ENCODE data around the gene TMEM135.
"Not testable (repeated sequence)": the region's sequence is repeated elsewhere in the genome, so short reads cannot be mapped to it uniquely, and the experiment has no call there.

The TMEM135 gene

DNA sequence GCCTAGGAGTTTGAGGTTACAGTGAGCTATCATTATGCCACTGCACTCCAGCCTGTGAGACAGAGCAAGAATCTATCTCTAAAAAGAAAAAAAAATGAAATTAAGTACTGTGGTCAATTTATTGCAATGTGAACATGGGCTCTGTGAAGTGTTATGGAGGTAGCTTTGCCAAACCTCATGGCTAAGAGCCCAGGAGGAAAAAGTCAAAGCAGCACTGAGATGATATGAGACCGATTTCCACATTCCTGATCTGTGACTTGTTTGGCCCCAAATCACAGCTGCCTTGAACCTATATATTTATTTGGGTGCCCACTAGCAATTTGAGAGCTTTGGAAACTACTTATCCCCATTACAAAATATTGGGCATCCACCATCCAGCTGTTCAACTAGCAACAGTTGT, 29.8 kb upstream of the TMEM135 start:
- FAIRE-seq (no peak), DNase-seq (ENCODE audit: insufficient read length, low spot score) (no peak)
- TF ChIP-seq POLR2A (IDR thresholded peaks at IDR 0.05; ENCODE audit: low read depth, low read length), result no peak

GRCh38 chr11:87012089-87012488, 25.6 kb upstream of the TMEM135 start:
- no peak for FAIRE-seq

DNA sequence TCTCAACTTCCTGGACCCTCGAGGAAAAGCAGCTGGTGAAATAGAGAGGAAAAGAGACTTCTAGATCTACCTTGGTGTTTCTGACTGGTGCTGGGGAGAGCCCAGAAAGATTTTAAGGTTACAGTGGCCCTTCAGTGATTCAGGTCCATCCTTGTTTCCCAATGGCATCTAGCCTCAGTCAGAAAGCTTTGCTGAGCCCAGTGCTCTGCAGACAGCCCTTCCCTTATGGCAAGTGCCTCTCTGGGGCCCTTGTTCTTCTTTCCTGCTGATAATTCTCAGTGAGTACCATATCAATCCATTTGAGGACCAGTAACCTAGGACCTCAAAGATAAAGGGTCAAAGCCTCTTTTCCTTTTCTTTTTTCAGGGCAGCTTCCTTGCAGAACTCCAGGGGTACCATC, 25.1 kb upstream of the TMEM135 start:
- FAIRE-seq (no peak), DNase-seq (ENCODE audit: insufficient read length, low spot score) (no peak)
- no peak for TF ChIP-seq POLR2A (IDR thresholded peaks at IDR 0.05; ENCODE audit: low read depth, low read length)

More at GRCh38 chr11:87012089-87012488, 25.6 kb upstream of the TMEM135 start:
- TF ChIP-seq POLR2A (IDR thresholded peaks at IDR 0.05; ENCODE audit: low read depth, low read length), result no peak
- no peak for DNase-seq (ENCODE audit: insufficient read length, low spot score)

GRCh38 chr11:87013912-87014825, 23.6 kb upstream of the TMEM135 start:
- FAIRE-seq (no peak), DNase-seq (ENCODE audit: insufficient read length, low spot score) (no peak)
- TF ChIP-seq POLR2A (IDR thresholded peaks at IDR 0.05; ENCODE audit: low read depth, low read length), result no peak

GRCh38 chr11:87015645-87016044, 22.1 kb upstream of the TMEM135 start:
- no peak for TF ChIP-seq POLR2A (IDR thresholded peaks at IDR 0.05; ENCODE audit: low read depth, low read length)
- FAIRE-seq (no peak), DNase-seq (ENCODE audit: insufficient read length, low spot score) (no peak)

- no peak for DNase-seq (ENCODE audit: insufficient read length, low spot score)
- no peak for FAIRE-seq
- TF ChIP-seq POLR2A (IDR thresholded peaks at IDR 0.05; ENCODE audit: low read depth, low read length), result no peak
Measured at GRCh38 chr11:87019613-87020271, 18.0 kb upstream of the TMEM135 start.

DNA sequence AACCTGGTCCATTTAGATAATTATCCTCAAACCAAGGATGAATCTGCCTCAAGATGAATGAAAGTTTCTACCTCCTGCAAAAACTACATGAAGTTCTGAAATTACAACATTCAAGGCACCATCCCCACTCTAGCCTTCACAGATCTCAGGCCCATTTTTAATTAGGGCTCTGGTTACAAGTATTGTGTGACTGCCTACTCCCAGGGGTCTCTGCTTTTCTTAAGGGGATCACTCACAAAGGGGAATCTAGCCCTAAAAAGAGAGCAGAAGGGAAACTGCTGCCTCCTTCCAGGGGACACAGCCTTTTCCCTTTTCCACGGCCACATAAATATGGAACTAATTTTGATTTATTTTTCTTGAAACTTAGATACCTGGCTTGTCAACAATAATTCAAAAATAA, 17.4 kb upstream of the TMEM135 start:
- FAIRE-seq, result no peak
- DNase-seq (ENCODE audit: insufficient read length, low spot score), result no peak
- TF ChIP-seq POLR2A (IDR thresholded peaks at IDR 0.05; ENCODE audit: low read depth, low read length), result no peak

DNA sequence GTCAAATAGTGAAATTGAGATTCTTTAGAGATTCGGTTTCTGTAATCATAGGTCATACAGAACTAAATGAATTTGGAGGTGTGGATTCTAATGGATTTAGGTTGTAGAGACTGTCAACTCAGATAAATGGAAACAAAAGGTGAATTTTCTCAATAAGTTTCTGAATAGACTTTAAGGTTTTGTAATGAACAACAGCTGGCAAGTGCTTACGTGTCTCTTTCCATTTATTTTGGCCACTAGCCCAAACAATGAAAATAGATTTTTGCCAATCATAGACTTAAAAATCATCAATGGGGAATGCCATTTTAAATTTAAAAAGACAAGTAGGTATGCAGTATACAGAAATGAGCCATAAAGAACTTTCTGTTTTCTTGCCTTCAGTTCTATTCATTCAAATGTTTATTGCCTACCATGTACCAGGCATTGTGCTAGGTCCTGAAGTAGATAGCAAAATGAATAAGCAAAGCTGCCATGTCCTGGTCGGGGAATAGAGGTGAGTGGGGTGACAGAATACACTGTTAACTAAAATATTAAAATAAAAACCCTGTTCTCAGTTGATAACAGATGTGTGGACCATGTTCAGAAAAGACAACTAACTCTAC, 16.9 kb upstream of the TMEM135 start:
- DNase-seq (ENCODE audit: insufficient read length, low spot score), result no peak
- TF ChIP-seq POLR2A (IDR thresholded peaks at IDR 0.05; ENCODE audit: low read depth, low read length), result no peak
- FAIRE-seq, result no peak

DNA sequence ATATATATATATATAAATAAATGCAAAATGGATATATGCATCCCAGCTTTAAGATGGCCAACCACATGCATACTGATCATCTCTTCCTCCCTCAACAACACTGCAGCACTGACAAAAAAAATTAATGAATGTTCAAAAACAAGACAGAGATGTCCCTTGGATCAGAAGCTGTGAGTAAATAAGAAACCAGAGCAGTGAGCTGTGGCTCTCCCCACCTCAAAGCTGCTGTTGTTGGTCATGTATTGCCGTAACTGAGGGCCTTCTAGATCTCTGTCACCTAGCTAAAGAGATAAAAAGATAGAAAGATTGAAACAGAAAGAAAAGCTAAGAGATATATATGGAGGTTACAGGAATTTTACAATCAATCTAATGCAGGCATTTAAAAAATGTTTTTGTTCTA, 15.5 kb upstream of the TMEM135 start:
- DNase-seq (ENCODE audit: insufficient read length, low spot score), result no peak
- no peak for FAIRE-seq
- no peak for TF ChIP-seq POLR2A (IDR thresholded peaks at IDR 0.05; ENCODE audit: low read depth, low read length)

GRCh38 chr11:87022738-87023137, 15.0 kb upstream of the TMEM135 start:
- DNase-seq (ENCODE audit: insufficient read length, low spot score) (no peak), FAIRE-seq (no peak)
- TF ChIP-seq POLR2A (IDR thresholded peaks at IDR 0.05; ENCODE audit: low read depth, low read length), result no peak

DNA sequence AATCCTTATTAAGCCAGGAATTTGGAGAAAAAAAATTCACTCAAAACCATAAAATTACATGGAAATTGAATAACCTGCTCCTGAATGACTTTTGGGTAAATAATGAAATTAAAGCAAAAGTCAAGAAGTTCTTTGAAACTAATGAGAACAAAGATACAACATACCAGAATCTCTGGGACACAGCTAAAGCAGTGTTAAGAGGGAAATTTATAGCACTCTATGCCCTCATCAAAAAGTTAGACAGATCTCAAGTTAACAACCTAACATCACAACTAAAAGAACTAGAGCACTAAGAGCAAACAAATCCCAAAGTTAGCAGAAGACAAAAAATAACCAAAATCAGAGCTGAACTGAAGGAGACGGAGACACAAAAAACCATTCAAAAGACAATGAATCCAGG, 11.3 kb upstream of the TMEM135 start:
- not testable (repeated sequence) for DNase-seq (ENCODE audit: insufficient read length, low spot score); FAIRE-seq

- FAIRE-seq (no peak), DNase-seq (ENCODE audit: insufficient read length, low spot score) (no peak)
- no peak for TF ChIP-seq POLR2A (IDR thresholded peaks at IDR 0.05; ENCODE audit: low read depth, low read length)
Measured at GRCh38 chr11:87030458-87031054, 7.2 kb upstream of the TMEM135 start.

GRCh38 chr11:87031433-87032170, 6.1 kb upstream of the TMEM135 start:
- DNase-seq (ENCODE audit: insufficient read length, low spot score) (no peak), FAIRE-seq (no peak)

More at GRCh38 chr11:87031433-87032170, 6.1 kb upstream of the TMEM135 start:
- TF ChIP-seq POLR2A (IDR thresholded peaks at IDR 0.05; ENCODE audit: low read depth, low read length), result no peak

All from H54 (cell line).